Activated CD8-positive, alpha-beta memory T cell treated with anti-CD3 and anti-CD28 coated beads, Interleukin-2, amount 50 U/mL, for 1 hour (primary cell): ENCODE measurements around the gene FETUB.
"Not testable (repeated sequence)": the region's sequence is repeated elsewhere in the genome, so short reads cannot be mapped to it uniquely, and the experiment has no call there.

Experiments
- DNase-seq: peaks from one replicate; pipeline ENCODE4 v3.0.0-alpha.2; 2020; ENCODE audit errors: extremely low read depth

The FETUB gene

GRCh38 chr3:186613637-186614265, 26.4 kb upstream of the FETUB start:
- no peak for DNase-seq

DNA sequence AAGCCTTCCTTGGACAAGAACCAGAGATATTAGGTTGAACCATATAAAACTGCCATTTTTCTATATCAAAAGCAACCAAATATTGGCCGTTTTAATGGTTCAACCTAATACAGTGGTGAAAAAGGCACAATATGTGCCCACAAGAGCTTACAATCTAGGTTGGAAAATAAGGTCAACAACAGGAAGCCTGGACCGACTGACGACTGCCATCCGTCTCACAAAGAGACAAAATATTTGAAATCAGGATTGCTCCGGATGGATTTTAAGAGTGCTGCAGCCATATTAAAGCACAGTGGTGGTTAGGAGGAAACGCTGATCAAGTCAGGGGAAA, 26.0 kb upstream of the FETUB start:
- no peak for DNase-seq

DNA sequence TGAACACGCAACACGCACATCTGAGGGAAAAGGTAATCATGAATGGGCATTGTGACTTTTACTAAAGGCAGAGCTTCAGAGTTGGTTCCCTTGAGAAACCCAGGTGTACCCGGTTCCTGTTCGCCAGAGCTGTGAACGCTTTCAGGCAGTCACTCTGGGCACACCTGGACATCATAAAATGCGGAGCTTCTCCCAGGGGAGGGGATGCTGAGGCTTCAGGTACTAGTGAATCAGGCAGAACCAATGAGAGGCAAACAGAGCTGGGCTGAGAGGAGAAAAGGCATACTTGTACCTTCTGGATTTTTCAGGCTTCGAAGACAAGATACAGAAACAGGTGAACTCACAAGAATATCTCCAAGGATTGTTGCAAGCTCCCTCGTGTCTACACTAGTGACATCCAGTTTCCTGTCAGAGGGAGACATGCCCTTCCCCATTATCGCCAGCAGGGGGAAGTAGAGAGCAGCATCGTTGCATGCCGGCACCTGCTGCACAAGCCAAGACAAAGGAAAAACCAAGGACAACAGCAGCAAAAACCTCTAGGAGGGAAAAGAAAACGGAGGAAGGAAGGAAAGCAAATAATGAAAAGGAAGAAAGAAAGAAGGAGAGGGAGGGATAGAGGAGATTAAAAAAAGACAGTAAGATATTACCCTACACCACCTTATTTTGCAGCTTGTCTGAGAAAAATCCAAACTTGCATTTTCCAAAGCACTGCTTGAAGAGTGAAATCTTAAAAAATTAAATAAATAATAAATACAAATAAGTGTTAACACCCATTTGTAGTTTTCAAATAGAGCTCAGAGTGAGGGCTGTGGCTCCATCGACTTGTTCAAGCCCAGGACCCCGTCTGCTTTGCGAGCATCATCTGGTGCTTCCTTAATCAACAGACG, 25.4 kb upstream of the FETUB start:
- DNase-seq: peak; percentile 23

- no peak for DNase-seq
These were observed 23.9 kb upstream of the FETUB start for GRCh38 chr3:186616299-186616617.

GRCh38 chr3:186617036-186617946, 22.9 kb upstream of the FETUB start:
- DNase-seq: peak; percentile 52

GRCh38 chr3:186618318-186618938, 21.8 kb upstream of the FETUB start:
- DNase-seq: no peak

DNA sequence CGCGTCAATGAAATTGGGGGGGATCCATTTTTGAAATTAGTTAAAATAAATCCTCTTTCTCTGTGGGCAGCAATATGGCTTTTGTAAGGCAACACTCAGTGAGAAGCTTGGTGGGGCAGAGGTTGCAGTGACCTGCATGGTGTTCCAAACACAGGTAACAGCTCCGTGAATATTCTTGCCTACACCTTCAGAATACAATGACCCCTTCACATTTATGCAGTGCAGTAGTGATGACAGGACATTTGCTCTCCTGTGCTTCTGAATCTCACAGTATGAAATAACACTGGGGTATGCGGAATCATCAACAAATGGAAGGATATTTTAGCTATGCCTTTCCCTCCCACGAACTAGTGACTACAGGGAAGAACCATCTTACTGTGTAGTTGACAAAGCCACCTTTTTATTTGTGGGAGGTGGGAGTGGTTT, 20.4 kb upstream of the FETUB start:
- DNase-seq: no peak

DNA sequence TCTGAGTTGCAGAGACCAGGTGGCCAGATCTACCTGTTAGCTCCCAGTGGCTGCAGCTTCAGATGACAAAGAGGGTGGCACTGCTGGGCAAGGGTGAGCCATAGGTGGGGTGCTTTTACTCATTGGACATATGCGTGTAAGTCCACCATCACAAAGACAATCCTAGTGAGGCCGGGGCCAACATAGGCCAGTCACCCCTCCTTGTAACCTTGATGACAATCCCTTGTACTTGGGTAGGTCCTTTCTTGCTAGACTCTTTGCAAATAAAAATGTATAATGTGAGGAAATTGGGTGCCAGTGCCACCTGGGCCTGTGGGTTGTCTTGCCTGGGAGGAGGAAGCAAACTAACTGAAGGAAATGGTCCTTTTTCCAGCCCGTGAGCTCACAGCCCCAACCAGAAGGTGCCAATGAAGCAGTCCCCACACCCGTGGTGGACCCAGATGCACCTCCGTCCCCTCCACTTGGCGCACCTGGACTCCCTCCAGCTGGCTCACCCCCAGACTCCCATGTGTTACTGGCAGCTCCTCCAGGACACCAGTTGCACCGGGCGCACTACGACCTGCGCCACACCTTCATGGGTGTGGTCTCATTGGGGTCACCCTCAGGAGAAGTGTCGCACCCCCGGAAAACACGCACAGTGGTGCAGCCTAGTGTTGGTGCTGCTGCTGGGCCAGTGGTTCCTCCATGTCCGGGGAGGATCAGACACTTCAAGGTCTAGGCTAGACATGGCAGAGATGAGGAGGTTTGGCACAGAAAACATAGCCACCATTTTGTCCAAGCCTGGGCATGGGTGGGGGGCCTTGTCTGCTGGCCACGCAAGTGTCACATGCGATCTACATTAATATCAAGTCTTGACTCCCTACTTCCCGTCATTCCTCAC, 19.7 kb upstream of the FETUB start:
- DNase-seq: no peak

DNA sequence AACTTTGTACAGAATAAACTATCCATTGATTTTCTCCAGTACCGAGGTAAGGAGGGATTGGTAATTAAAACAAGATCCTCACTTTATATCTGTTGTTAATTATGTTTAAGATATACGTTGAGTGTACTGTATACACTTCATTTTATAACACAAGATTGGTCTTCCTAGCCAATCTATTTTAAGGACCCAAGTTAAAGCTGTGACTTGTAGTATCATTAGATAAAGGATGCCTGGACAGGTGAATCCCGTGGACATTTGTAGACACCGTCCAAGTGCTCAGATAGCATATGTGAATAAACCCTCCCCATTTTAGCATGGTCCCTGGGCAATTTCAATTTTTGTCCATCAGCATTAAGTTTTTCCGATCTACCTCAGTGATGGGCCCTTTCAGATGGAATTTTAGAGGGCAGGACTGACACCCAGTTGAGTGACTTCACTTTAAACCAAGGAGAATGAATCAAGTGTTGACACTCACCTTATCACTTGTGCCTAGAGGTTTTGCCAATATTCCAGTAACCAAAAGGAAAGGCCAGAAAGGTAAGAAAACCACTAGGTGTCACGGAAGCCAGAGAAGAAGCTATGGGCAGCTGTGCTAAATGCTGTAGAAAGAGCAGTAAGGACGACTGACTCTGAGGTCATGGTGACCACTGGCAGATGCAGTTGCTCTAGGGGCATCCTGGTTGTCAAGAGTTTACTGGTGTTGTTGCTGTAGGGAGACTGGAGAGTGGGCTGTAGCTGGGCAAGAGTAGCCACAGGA, 18.1 kb upstream of the FETUB start:
- no peak for DNase-seq

GRCh38 chr3:186622651-186623310, 17.4 kb upstream of the FETUB start:
- no peak for DNase-seq

- no peak for DNase-seq
These were observed 15.6 kb upstream of the FETUB start for GRCh38 chr3:186624598-186624997.

DNA sequence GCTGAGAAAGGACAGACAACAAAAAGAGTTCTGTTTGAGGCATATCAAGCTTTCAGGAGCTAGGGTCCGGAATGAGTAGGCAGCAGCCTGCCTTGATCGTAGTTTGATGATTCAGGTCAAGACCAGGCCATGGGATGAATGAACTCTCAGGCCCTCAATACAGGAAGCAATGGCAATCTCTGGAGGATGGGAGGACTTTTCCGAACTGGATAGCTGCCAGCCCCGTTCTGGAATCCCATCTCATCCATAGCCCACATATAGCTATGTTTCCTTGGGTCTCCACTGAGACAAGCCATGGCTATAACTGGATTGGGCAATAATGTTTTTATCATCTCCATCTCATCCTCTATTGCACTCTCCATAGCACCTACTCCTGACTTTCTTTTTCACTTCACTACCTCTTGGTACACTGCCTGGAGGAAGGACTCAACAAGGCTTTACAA, 14.6 kb upstream of the FETUB start:
- no peak for DNase-seq

DNA sequence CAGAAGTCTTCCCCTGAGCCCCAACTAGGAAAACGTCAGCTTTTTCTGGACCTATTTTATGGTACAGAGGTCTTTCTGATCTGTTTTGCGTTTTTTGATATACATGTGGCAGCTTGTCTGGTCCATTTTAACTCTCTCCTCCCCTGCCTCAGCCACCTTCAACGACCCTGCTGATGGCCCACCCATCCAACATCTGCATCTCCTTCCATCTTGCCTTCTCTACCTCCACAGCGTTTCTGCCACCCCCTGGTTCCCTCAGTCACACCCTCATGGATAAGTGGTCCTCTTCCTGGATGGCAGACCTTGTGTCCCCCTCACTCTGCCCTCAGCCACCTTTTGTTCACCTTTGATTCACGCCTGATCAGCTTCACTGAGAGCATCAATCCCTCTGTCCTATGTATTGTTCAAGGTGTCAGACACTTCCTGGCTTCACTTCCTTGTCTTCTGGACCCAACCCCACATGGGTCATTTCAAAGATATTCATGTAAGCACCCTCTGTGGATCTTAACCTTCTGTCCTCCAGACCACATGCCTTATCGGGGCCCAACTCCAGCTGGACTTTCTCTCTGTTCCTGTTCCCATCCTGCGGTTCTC, 13.8 kb upstream of the FETUB start:
- DNase-seq: no peak

GRCh38 chr3:186627852-186628414, 12.3 kb upstream of the FETUB start:
- no peak for DNase-seq

DNA sequence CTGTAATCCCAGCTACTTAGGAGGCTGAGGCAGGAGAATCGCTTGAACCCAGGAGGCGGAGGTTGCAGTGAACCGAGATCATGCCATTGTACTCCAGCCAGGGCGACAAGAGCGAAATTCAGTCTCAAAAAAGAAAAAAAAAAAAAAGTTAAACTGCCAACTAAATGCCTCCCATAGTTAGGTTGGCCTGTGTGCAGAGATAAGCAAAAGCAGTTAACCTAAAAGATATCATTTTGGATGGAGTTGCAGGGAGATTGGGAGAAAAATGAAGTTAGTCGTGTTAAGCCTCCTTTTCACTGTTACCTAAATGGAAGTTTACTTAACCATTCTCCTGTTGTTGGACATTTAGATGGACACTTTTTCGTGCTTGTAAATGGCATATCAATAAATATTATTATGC, 11.4 kb upstream of the FETUB start:
- DNase-seq: no peak

DNA sequence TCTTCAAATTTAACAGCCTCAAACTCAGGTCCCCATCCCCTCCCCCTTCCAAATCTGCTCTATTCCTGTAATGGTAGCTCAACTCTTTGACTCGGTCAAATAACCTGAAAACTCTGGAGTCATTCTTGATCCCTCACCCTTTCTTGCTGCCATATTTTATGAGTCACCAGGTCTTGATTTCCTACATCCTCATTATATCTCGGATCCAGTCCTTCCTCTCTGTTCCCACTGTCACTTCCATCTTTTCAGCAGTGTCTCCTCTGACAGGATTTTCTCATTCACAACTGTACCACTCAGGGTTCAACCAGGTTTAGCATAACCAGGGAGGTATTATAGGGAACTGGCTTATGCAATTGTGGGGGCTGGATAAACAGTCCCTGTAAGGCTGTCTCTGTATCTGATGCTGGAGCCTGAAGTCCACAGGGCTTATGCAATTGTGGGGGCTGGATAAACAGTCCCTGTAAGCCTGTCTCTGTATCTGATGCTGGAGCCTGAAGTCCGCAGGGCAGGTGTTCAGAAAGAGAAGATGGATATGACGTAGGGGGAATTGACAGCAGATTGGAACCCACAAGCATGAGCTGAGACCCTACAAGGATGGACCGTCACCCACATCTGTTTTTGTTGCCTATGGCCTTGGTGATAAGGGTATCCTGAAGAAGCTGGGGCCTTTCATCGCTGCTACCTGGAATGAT, 9.1 kb upstream of the FETUB start:
- DNase-seq: no peak

DNA sequence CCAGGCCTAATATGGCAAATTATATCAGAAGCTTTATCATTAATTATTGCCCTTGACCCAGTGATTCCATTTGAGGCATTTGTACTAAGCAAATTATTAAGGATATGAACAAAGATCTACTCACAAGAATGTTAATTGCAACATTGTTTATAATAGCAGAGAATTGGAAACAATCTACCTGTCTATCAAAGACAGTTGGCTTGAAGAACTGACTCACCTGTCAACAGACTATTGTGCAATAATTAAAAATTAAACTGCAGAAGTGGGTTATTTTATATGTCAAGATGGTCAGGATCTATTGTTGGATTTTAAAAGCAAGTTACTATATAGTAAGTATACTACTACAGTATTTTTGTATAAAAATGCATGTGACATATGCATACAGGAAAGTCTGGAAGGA, 6.7 kb upstream of the FETUB start:
- DNase-seq: no peak

DNA sequence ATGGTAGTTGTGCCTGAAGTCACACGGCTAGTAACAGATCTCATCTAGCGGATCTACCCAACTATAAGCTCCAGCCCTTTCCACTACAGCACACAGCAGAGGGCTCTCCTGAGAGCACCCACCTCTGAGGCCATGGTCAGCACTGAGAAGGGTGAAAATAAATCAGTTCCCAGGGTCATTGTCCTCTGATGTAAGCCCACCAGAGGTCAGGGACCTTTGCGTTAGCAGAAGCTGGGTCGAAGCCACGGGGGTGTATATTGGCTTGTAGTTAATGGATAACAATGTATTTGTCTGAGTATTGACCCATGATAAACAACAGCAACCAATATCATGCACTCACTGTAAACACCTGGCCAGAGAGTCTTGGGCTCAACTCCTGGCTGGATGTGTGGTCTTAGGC, 6.0 kb upstream of the FETUB start:
- DNase-seq: not testable (repeated sequence)
